Right lobe of liver (tissue), 6 donors: ENCODE results near the gene OBSCN. TPM values are rescaled to one million over a fixed set of nuclear protein-coding genes. Genes with fewer than 3 reads are reported as not detected.

Source experiments
- ATAC-seq, 4 donors: fragments of 200-7000 bp; cut with Tn5 transposase; one replicate each; pipeline ENCODE4 v1.9.1; 2020; ENCODE audit warnings: mild to moderate bottlenecking in 4 of 4, moderate library complexity in 4 of 4
- DNase-seq, 3 donors: peaks; one replicate each; pipeline ENCODE4 v3.0.0-alpha.2; 2020
- H3K27ac ChIP-seq, 3 donors: fragments of 200-600 bp; one replicate each; pipeline ENCODE4 v1.8.0; 2022
- H3K27me3 ChIP-seq, 2 donors: fragments of 200-600 bp; one replicate each; pipeline ENCODE4 v1.8.0; 2022
- H3K36me3 ChIP-seq, 4 donors: fragments of 200-600 bp; sonication (generic) in 1 of 4; one replicate each; pipeline versions ENCODE4 v1.5.1 to v1.8.0; 2017 to 2022; ENCODE audit warnings: control low read depth in 1 of 4
- H3K4me1 ChIP-seq, 4 donors: fragments of 200-600 bp; sonication (generic) in 1 of 4; one replicate each; pipeline versions ENCODE4 v1.5.1 to v1.8.0; 2017 to 2022; ENCODE audit warnings: control low read depth in 1 of 4
- H3K4me3 ChIP-seq, 3 donors: fragments of 200-600 bp; one replicate each; pipeline ENCODE4 v1.8.0; 2022
- H3K9me3 ChIP-seq, 4 donors: fragments of 200-600 bp; sonication (generic) in 1 of 4; one replicate each; pipeline versions ENCODE4 v1.5.1 to v1.8.0; 2017 to 2022; ENCODE audit warnings: control low read depth in 1 of 4
- POLR2A ChIP-seq: fragments of 450-650 bp; IDR thresholded peaks from one replicate; pipeline ENCODE4 v1.6.1; 2017; ENCODE audit warnings: antibody characterized with exemption, mild to moderate bottlenecking
- WGBS: methylation state at CpG from one replicate; pipeline ENCODE4 v1.1.6; 2018; ENCODE audit warnings: low coverage, low lambda C conversion rate; ENCODE audit not compliant: insufficient coverage; ENCODE audit errors: missing lambda C conversion rate; 5-methylcytosine and 5-hydroxymethylcytosine counted together
- intact Hi-C, 2 donors: fragments of 100-400 bp; cut with DNase I; formaldehyde crosslinking; loops; one replicate each; pipeline versions ENCODE4 v1.11.2 to v1.14.1; 2022
- total RNA-seq, 6 experiments: library from RNA; depleted of rRNA in 2 of 6; stranded (reverse); fragments of >200 nt in 2 of 6; fragmentation: NEBNext Ultra II Directional in 3 of 6; extraction: Animal tissue kit (Norgen Biotek cat#: 25700) in 3 of 6; gene quantifications; one replicate each; pipeline versions ENCODE4 v1.1.0 to v1.2.4, GENCODE V29; 2016 to 2023
- TF ChIP-seq, protein P1 (sequence below), 4 donors: fragments of 200-600 bp in 3 of 4; fragments of 450-650 bp in 1 of 4; IDR thresholded peaks; one replicate each; pipeline versions ENCODE4 v1.5.1 to v1.8.0; 2016 to 2022; ENCODE audit warnings: antibody characterized with exemption in 4 of 4, mild to moderate bottlenecking in 2 of 4
- donor health status: DM: no; HTN: yes; CAD: no.
- donor health status: DM: no; HTN: no; CAD: no.
- donor health status: DM: no; HTN: no; CAD: no.
- donor health status: DM: no; HTN: yes; CAD: no.
- donor health status: DM: no; HTN: yes; CAD: no.

OBSCN gene
- total RNA-seq, 6 experiments from 2014 or later, result 0.43 to 3.5 (median 2.0) TPM

DNA sequence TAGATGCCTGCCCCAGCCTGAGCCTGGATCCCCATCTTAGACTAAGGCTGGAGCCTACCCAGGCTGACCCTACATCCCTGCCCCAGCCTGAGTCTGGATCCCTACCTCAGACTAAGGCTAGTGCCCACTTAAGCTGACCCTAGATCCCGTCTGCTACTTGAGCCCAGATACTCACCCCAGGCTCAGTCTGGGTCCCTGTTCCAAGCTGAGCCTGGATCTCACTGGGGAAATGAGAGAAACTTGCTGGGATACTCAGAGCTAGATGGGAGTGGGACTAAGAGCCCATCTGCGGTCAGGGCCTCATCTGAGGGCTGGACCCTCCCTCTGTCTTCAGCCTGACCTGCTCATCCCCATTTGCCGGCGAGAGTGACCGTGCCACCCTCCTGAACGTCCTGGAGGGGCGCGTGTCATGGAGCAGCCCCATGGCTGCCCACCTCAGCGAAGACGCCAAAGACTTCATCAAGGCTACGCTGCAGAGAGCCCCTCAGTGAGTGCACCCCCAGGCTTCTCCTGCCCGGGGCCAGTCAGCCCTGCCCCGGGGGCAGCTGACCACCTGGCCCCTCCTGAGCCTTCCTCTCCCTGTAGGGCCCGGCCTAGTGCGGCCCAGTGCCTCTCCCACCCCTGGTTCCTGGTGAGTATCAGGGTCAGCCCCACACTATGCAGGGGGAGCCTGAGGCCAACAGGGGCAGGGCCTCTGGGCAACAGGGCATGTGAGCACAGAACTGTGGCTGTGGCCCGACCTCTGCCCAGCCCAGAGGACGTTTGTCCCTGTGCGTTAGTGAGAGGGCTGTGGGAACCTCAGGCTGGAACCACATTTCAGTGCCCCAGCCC, 162.0 kb downstream of the OBSCN start:
- intact Hi-C loops, result no loop called here
- no peak overlapping the region for H3K4me3 ChIP-seq
- no peak overlapping the region for H3K27ac ChIP-seq
- ATAC-seq (no peak), DNase-seq (peak in 1 of 3 donors; percentile 37)
- H3K27me3 ChIP-seq, result no peaks in the 10 kb centered on the region
- H3K36me3 ChIP-seq, result no peaks in the 10 kb centered on the region
- no peak for TF ChIP-seq POLR2A
- TF ChIP-seq, protein P1, sequence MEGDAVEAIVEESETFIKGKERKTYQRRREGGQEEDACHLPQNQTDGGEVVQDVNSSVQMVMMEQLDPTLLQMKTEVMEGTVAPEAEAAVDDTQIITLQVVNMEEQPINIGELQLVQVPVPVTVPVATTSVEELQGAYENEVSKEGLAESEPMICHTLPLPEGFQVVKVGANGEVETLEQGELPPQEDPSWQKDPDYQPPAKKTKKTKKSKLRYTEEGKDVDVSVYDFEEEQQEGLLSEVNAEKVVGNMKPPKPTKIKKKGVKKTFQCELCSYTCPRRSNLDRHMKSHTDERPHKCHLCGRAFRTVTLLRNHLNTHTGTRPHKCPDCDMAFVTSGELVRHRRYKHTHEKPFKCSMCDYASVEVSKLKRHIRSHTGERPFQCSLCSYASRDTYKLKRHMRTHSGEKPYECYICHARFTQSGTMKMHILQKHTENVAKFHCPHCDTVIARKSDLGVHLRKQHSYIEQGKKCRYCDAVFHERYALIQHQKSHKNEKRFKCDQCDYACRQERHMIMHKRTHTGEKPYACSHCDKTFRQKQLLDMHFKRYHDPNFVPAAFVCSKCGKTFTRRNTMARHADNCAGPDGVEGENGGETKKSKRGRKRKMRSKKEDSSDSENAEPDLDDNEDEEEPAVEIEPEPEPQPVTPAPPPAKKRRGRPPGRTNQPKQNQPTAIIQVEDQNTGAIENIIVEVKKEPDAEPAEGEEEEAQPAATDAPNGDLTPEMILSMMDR (IDR thresholded peaks at IDR 0.05), result no peak
- no peaks in the 10 kb centered on the region for H3K9me3 ChIP-seq
- WGBS, result 84% methylated on average over 6 of the region's 18 CpGs
- no peaks in the 10 kb centered on the region for H3K4me1 ChIP-seq

DNA sequence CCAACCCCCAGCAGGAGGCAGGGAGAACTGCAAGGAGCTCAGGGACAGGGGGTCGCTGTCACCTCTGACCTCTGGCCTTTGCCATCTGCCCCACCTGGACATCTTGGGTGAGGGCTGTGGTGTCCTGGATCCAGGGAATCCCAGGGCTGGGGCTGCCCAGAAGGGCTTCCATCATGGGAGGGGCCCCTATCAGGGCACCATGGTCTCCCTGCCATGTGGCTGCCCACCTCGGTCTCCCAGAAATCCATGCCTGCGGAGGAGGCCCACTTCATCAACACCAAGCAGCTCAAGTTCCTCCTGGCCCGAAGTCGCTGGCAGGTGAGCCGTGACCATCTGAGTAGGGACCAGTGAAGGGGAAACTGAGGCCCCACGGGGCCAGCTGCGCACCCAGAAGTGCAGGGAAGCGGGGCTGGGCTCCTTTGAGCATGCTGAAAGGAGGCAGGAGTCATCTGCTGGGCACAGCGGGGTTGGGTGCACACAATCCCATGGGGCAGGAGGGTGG, 162.6 kb downstream of the OBSCN start:
- ATAC-seq (no peak), DNase-seq (peak in 1 of 3 donors; percentile 45)
- Histone ChIP-seq H3K36me3 (no peaks in the 10 kb centered on the region), H3K27me3 (no peaks in the 10 kb centered on the region), H3K27ac (no peak overlapping the region), H3K9me3 (no peaks in the 10 kb centered on the region), H3K4me3 (no peak overlapping the region), H3K4me1 (no peaks in the 10 kb centered on the region)
- 33% methylated on average over 1 of the region's 10 CpGs for WGBS
- intact Hi-C loops, result no loop called here
- TF ChIP-seq POLR2A, result no peak
- TF ChIP-seq, protein P1 (IDR thresholded peaks at IDR 0.05), result no peak

DNA sequence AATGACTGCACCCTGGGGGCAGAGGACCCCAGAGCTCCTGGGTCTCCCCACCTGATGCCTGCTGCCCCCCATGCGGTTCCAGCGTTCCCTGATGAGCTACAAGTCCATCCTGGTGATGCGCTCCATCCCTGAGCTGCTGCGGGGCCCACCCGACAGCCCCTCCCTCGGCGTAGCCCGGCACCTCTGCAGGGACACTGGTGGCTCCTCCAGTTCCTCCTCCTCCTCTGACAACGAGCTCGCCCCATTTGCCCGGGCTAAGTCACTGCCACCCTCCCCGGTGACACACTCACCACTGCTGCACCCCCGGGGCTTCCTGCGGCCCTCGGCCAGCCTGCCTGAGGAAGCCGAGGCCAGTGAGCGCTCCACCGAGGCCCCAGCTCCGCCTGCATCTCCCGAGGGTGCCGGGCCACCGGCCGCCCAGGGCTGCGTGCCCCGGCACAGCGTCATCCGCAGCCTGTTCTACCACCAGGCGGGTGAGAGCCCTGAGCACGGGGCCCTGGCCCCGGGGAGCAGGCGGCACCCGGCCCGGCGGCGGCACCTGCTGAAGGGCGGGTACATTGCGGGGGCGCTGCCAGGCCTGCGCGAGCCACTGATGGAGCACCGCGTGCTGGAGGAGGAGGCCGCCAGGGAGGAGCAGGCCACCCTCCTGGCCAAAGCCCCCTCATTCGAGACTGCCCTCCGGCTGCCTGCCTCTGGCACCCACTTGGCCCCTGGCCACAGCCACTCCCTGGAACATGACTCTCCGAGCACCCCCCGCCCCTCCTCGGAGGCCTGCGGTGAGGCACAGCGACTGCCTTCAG, 163.3 kb downstream of the OBSCN start:
- no peak for ATAC-seq
- Histone ChIP-seq H3K4me3 (no peak overlapping the region), H3K36me3 (no peaks in the 10 kb centered on the region), H3K4me1 (no peaks in the 10 kb centered on the region), H3K9me3 (no peaks in the 10 kb centered on the region), H3K27me3 (no peaks in the 10 kb centered on the region), H3K27ac (no peak overlapping the region)
- TF ChIP-seq, protein P1 (IDR thresholded peaks at IDR 0.05), result no peak
- TF ChIP-seq POLR2A, result no peak
- intact Hi-C loops, result no loop called here
- WGBS, result no CpG with 5 or more reads among the region's 50 CpGs
- peak in 2 of 3 donors; percentile 15 to 53 for DNase-seq

DNA sequence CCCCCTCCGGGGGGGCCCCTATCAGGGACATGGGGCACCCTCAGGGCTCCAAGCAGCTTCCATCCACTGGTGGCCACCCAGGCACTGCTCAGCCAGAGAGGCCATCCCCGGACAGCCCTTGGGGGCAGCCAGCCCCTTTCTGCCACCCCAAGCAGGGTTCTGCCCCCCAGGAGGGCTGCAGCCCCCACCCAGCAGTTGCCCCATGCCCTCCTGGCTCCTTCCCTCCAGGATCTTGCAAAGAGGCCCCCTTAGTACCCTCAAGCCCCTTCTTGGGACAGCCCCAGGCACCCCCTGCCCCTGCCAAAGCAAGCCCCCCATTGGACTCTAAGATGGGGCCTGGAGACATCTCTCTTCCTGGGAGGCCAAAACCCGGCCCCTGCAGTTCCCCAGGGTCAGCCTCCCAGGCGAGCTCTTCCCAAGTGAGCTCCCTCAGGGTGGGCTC, 163.9 kb downstream of the OBSCN start:
- Histone ChIP-seq H3K9me3 (no peaks in the 10 kb centered on the region), H3K4me3 (no peak overlapping the region), H3K27me3 (no peaks in the 10 kb centered on the region), H3K36me3 (no peaks in the 10 kb centered on the region), H3K4me1 (no peaks in the 10 kb centered on the region), H3K27ac (no peak overlapping the region)
- DNase-seq (no peak), ATAC-seq (no peak)
- intact Hi-C loops, result no loop called here
- WGBS, result no CpG with 5 or more reads among the region's 4 CpGs
- TF ChIP-seq, protein P1 (IDR thresholded peaks at IDR 0.05), result no peak
- no peak for TF ChIP-seq POLR2A
